ENCODE measurements around the gene IMPDH2. TPM values are rescaled to one million over a fixed set of nuclear protein-coding genes. Genes with fewer than 3 reads are reported as not detected.
A peak's percentile ranks its signal among the peaks of the same experiment; 100 is the strongest.

Gene IMPDH2
- total and polyA plus RNA-seq, 2 experiments from 2014 or later, result 121 to 210 TPM

DNA sequence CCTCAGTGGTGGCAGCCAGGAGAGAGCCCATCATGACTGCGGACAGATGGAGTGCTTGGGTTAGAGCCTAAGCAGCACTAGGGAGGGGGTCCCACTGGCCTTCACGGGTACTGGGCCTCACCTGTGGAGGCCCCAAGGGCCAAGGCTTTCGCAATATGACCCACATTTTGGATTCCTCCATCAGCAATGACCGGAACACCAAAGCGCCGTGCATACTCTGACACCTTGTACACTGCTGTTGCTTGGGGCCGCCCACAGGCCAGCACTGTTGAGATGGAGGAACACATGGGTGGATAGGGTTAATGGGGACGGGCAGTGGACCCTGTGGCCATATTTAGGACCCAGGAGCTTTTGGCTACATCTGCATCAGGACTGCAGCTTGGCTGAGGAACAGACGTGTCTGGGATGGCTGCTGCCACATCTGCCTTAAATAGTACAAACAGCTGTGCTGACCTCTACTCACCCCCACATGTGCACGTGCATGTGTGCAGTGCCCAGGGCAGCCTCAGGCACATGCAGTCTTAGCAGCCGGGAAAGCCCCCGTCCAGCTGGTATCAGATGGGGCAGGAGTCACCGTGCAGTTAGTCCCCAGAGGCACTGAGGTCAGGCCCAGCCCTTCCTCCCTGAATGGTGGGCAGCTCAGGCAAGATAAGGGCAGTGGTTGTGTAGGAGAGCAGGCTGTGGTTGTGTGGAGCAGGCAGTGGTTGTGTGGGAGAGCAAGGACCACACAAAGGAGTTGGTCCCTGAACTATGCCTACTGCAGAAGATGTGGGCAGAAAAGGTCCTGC lies 4.0 kb downstream of the IMPDH2 start:
- Histone ChIP-seq H3K27me3 (replicated peaks; ENCODE audit: insufficient read depth) (no peaks in the 10 kb centered on the region), H3K4me1 (ENCODE audit: insufficient read depth) (peaks cover 22% of the 10 kb centered on the region), H3K79me2 (ENCODE audit: insufficient read depth) (peaks cover 77% of the 10 kb centered on the region), H3K9ac (no peak overlapping the region), H3K4me2 (ENCODE audit: unreplicated experiment) (no peak overlapping the region), H2AFZ (no peak overlapping the region), H3K9me2 (ENCODE audit: insufficient read depth) (no peaks in the 10 kb centered on the region), H3K4me3 (no peak overlapping the region), H3K27ac (no peak overlapping the region; the same call in 1 of the 2 replicates), H3K36me3 (ENCODE audit: low read depth) (peaks cover 21% of the 10 kb centered on the region), H3K9me3 (ENCODE audit: low read depth) (no peaks in the 10 kb centered on the region), H3F3A (ENCODE audit: insufficient read depth) (peaks cover 57% of the 10 kb centered on the region), H4K20me1 (ENCODE audit: insufficient read depth) (no peaks in the 10 kb centered on the region)
- 47 to 48% methylated on average over 13 of the region's 13 CpGs for WGBS, 2 experiments (ENCODE audit: low coverage in 1 of 2, low lambda C conversion rate in 2 of 2, missing lambda C conversion rate in 2 of 2)
- peak; percentile 37 for DNase-seq
- in situ Hi-C loops (cut with MboI), result no loop called here
- TF ChIP-seq EZH2 (IDR thresholded peaks at IDR 0.05; ENCODE audit: insufficient read depth, poor library complexity, severe bottlenecking) (no peak), EZH2phosphoT487 (IDR thresholded peaks at IDR 0.05; ENCODE audit: insufficient read depth, low read depth) (no peak)

DNA sequence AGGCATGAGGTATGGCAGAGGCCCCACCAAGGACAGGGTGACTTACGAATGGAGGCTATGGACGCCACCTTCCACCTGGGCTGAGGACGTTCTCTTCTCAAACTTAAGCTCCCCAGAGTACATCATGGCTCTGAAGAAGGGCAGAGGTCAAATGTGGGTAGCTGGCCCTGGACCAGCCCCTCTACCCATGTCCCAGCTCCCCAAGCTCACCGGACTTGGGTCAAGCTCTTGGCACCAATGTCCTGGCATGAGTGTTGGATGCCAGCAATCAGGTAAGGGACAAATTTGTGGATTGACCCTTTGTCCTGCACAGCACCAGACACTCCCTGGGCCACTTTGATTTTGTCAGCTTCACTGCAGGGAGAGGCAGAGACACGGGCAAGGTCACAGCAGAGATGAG lies 4.7 kb downstream of the IMPDH2 start:
- H3F3A ChIP-seq (ENCODE audit: insufficient read depth), result peaks cover 53% of the 10 kb centered on the region
- H3K4me2 ChIP-seq (ENCODE audit: unreplicated experiment), result no peak overlapping the region
- H3K4me3 ChIP-seq, result no peak overlapping the region
- TF ChIP-seq EZH2 (IDR thresholded peaks at IDR 0.05; ENCODE audit: insufficient read depth, poor library complexity, severe bottlenecking), result no peak
- TF ChIP-seq EZH2phosphoT487 (IDR thresholded peaks at IDR 0.05; ENCODE audit: insufficient read depth, low read depth), result no peak
- WGBS, 2 experiments (ENCODE audit: low coverage in 1 of 2, low lambda C conversion rate in 2 of 2, missing lambda C conversion rate in 2 of 2), result 83 to 91% methylated on average over 5 of the region's 5 CpGs
- no peaks in the 10 kb centered on the region for H3K9me3 ChIP-seq (ENCODE audit: low read depth)
- H3K4me1 ChIP-seq (ENCODE audit: insufficient read depth), result peaks cover 22% of the 10 kb centered on the region
- peaks cover 14% of the 10 kb centered on the region for H3K36me3 ChIP-seq (ENCODE audit: low read depth)
- no peak overlapping the region for H3K27ac ChIP-seq
- no peaks in the 10 kb centered on the region for H4K20me1 ChIP-seq (ENCODE audit: insufficient read depth)
- no peaks in the 10 kb centered on the region for H3K9me2 ChIP-seq (ENCODE audit: insufficient read depth)
- peaks cover 85% of the 10 kb centered on the region for H3K79me2 ChIP-seq (ENCODE audit: insufficient read depth)
- H3K9ac ChIP-seq, result no peak overlapping the region
- no peaks in the 10 kb centered on the region for H3K27me3 ChIP-seq (replicated peaks; ENCODE audit: insufficient read depth)
- DNase-seq, result no peak
- no peak overlapping the region for H2AFZ ChIP-seq
- in situ Hi-C loops (cut with MboI), result no loop called here

DNA sequence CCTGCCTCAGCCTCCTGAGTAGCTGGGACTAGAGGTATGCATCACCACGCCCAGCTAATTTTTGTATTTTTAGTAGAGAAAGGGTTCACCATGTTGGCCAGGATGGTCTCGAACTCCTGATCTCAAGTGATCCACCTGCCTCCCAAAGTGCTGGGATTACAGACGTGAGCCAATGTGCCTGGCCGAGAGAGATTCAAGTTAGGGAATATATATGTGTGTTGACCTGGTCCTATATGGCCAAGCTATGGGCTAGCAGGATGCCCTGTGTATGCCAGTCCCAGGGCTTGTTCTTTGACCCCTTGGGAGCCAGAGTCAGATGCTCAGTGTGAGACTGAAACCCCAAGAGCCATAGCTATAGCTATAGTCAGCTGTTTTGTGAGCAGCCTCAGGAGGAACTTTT lies 5.4 kb downstream of the IMPDH2 start:
- Histone ChIP-seq H4K20me1 (ENCODE audit: insufficient read depth) (no peaks in the 10 kb centered on the region), H3K4me3 (no peak overlapping the region), H3K9me3 (ENCODE audit: low read depth) (no peaks in the 10 kb centered on the region), H3K79me2 (ENCODE audit: insufficient read depth) (peaks cover 87% of the 10 kb centered on the region), H3K36me3 (ENCODE audit: low read depth) (peaks cover 14% of the 10 kb centered on the region), H3K4me1 (ENCODE audit: insufficient read depth) (peaks cover 22% of the 10 kb centered on the region), H3K27me3 (replicated peaks; ENCODE audit: insufficient read depth) (no peaks in the 10 kb centered on the region), H3K9me2 (ENCODE audit: insufficient read depth) (no peaks in the 10 kb centered on the region), H2AFZ (no peak overlapping the region), H3K9ac (no peak overlapping the region), H3F3A (ENCODE audit: insufficient read depth) (peaks cover 56% of the 10 kb centered on the region), H3K4me2 (ENCODE audit: unreplicated experiment) (no peak overlapping the region), H3K27ac (no peak overlapping the region)
- no peak for DNase-seq
- in situ Hi-C loops (cut with MboI), result no loop called here
- WGBS, 2 experiments (ENCODE audit: low coverage in 1 of 2, low lambda C conversion rate in 2 of 2, missing lambda C conversion rate in 2 of 2), result 86 to 88% methylated on average over 4 of the region's 4 CpGs
- TF ChIP-seq EZH2phosphoT487 (IDR thresholded peaks at IDR 0.05; ENCODE audit: insufficient read depth, low read depth) (no peak), EZH2 (IDR thresholded peaks at IDR 0.05; ENCODE audit: insufficient read depth, poor library complexity, severe bottlenecking) (no peak)

DNA sequence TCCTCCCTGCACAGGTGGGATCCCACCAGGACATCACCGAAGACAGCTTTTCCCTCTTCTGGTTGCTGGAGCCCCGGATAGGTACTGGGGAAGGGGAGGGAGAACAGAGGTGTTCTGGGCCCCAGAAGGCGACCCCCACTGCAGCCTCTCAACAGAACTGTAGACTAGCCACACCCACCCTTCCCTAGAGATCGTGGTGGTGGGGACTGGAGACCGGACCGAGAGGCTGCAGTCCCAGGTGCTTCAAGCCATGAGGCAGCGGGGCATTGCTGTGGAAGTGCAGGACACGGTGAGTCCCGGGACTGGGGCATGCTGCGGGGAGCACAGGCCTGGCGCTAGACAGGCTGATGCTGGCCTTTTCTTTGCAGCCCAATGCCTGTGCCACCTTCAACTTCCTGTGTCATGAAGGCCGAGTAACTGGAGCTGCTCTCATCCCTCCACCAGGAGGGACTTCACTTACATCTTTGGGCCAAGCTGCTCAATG lies 6.5 kb downstream of the IMPDH2 start:
- no peaks in the 10 kb centered on the region for H4K20me1 ChIP-seq (ENCODE audit: insufficient read depth)
- DNase-seq, result peak; percentile 54
- peaks cover 47% of the 10 kb centered on the region for H3F3A ChIP-seq (ENCODE audit: insufficient read depth)
- H3K79me2 ChIP-seq (ENCODE audit: insufficient read depth), result peaks cover 77% of the 10 kb centered on the region
- peaks cover 13% of the 10 kb centered on the region for H3K4me1 ChIP-seq (ENCODE audit: insufficient read depth)
- peak overlapping the region; percentile 96 for H3K9ac ChIP-seq
- 0 out of 2 replicates have a peak overlapping the region, but pooled peaks have one; percentile 71 for H2AFZ ChIP-seq
- in situ Hi-C loops (cut with MboI), result no loop called here
- 11 to 20% methylated on average over 12 of the region's 12 CpGs for WGBS, 2 experiments (ENCODE audit: low coverage in 1 of 2, low lambda C conversion rate in 2 of 2, missing lambda C conversion rate in 2 of 2)
- no peak for TF ChIP-seq EZH2 (IDR thresholded peaks at IDR 0.05; ENCODE audit: insufficient read depth, poor library complexity, severe bottlenecking)
- no peak for TF ChIP-seq EZH2phosphoT487 (IDR thresholded peaks at IDR 0.05; ENCODE audit: insufficient read depth, low read depth)
- H3K9me3 ChIP-seq (ENCODE audit: low read depth), result no peaks in the 10 kb centered on the region
- H3K4me2 ChIP-seq (ENCODE audit: unreplicated experiment), result peak overlapping the region; percentile 76
- no peaks in the 10 kb centered on the region for H3K27me3 ChIP-seq (replicated peaks; ENCODE audit: insufficient read depth)
- peak overlapping the region; percentile 84 for H3K4me3 ChIP-seq
- peak overlapping the region; percentile 99 for H3K27ac ChIP-seq
- H3K9me2 ChIP-seq (ENCODE audit: insufficient read depth), result no peaks in the 10 kb centered on the region
- H3K36me3 ChIP-seq (ENCODE audit: low read depth), result peaks cover 14% of the 10 kb centered on the region
